Breast epithelium (tissue), 4 donors: ENCODE data around the gene LCN6. TPM values are rescaled to one million over a fixed set of nuclear protein-coding genes. Genes with fewer than 3 reads are reported as not detected.

ENCODE experiments used
- DNase-seq, 2 donors: peaks; one replicate each; pipeline ENCODE4 v3.0.0-alpha.2; 2019; ENCODE audit warnings: low spot score in 2 of 2
- H3K27ac ChIP-seq, 2 donors: fragments of 200-600 bp; sonication (generic) in 1 of 2; one replicate each; pipeline ENCODE4 v1.5.1; 2016 to 2019; ENCODE audit warnings: mild to moderate bottlenecking in 1 of 2
- H3K27me3 ChIP-seq, 2 donors: fragments of 200-600 bp; sonication (generic) in 1 of 2; one replicate each; pipeline versions ENCODE4 v1.5.1 to v1.6.0; 2017 to 2019; ENCODE audit warnings: control low read depth in 1 of 2, mild to moderate bottlenecking in 1 of 2
- H3K36me3 ChIP-seq: fragments of 200-600 bp; one replicate; pipeline ENCODE4 v1.5.1; 2019
- H3K4me1 ChIP-seq, 2 donors: fragments of 200-600 bp; sonication (generic); one replicate each; pipeline ENCODE4 v1.5.1; 2016 to 2019; ENCODE audit warnings: control low read depth in 1 of 2
- H3K4me3 ChIP-seq, 3 donors: fragments of 200-600 bp; sonication (generic); 1 replicate in 2 of 3; 2 replicates in 1 of 3; pipeline ENCODE4 v1.5.1; 2016 to 2019; ENCODE audit warnings: mild to moderate bottlenecking in 3 of 3, moderate library complexity in 2 of 3
- H3K9me3 ChIP-seq, 2 donors: fragments of 200-600 bp; sonication (generic) in 1 of 2; one replicate each; pipeline ENCODE4 v1.5.1; 2016 to 2019; ENCODE audit warnings: control low read depth in 1 of 2
- CTCF ChIP-seq, 3 donors: fragments of 450-650 bp; IDR thresholded peaks; one replicate each; pipeline ENCODE4 v1.5.1; 2016 to 2017; ENCODE audit warnings: antibody characterized with exemption in 3 of 3, mild to moderate bottlenecking in 3 of 3, moderate library complexity in 3 of 3
- POLR2A ChIP-seq: fragments of 450-650 bp; IDR thresholded peaks from one replicate; pipeline ENCODE4 v1.6.1; 2016; ENCODE audit warnings: antibody characterized with exemption, mild to moderate bottlenecking, moderate library complexity
- POLR2AphosphoS5 ChIP-seq, 3 donors: sonication (generic); formaldehyde crosslinking; IDR thresholded peaks; one replicate each; pipeline ENCODE4 v1.6.1; 2017; ENCODE audit warnings: antibody characterized with exemption in 3 of 3
- intact Hi-C: fragments of 100-400 bp; cut with DNase I; formaldehyde crosslinking; loops from one replicate; pipeline ENCODE4 v1.15.1; 2023; ENCODE audit warnings: low total_unique reads
- total RNA-seq, 3 donors: library from RNA; depleted of rRNA; stranded (reverse); fragments of >200 nt; gene quantifications; one replicate each; pipeline ENCODE4 v1.1.0, GENCODE V29; 2016

Gene LCN6
- total RNA-seq, 3 donors from 2014 or later, result 4.1 to 12.2 (median 9.5) TPM

GRCh38 chr9:136776947-136777346 is 28.6 kb upstream of the LCN6 start:
- no peak overlapping the region for H3K27ac ChIP-seq
- no peaks in the 10 kb centered on the region for H3K36me3 ChIP-seq
- no peaks in the 10 kb centered on the region for H3K4me1 ChIP-seq
- peaks cover 7 to 13% of the 10 kb centered on the region in 2 donors for H3K9me3 ChIP-seq
- H3K27me3 ChIP-seq, result no peaks in the 10 kb centered on the region
- DNase-seq, result no peak
- no peak for TF ChIP-seq POLR2A
- no peak for TF ChIP-seq CTCF (IDR thresholded peaks at IDR 0.05)
- TF ChIP-seq POLR2AphosphoS5 (IDR thresholded peaks at IDR 0.05), result no peak
- no peak overlapping the region for H3K4me3 ChIP-seq
- intact Hi-C loops, result no loop called here

- intact Hi-C loops, result no loop called here
- Histone ChIP-seq H3K27me3 (no peaks in the 10 kb centered on the region), H3K4me1 (no peaks in the 10 kb centered on the region), H3K4me3 (no peak overlapping the region), H3K9me3 (peaks cover 7 to 13% of the 10 kb centered on the region in 2 donors), H3K36me3 (no peaks in the 10 kb centered on the region), H3K27ac (no peak overlapping the region)
- no peak for TF ChIP-seq CTCF (IDR thresholded peaks at IDR 0.05)
- TF ChIP-seq POLR2AphosphoS5 (IDR thresholded peaks at IDR 0.05), result no peak
- no peak for TF ChIP-seq POLR2A
- no peak for DNase-seq
Measured at GRCh38 chr9:136775191-136775590, 26.9 kb upstream of the LCN6 start.

GRCh38 chr9:136774416-136775045 is 26.2 kb upstream of the LCN6 start:
- no peak overlapping the region for H3K27ac ChIP-seq
- H3K9me3 ChIP-seq, result peaks cover 7 to 13% of the 10 kb centered on the region in 2 donors
- H3K4me3 ChIP-seq, result no peak overlapping the region
- H3K36me3 ChIP-seq, result no peaks in the 10 kb centered on the region
- no peaks in the 10 kb centered on the region for H3K4me1 ChIP-seq
- TF ChIP-seq POLR2AphosphoS5 (IDR thresholded peaks at IDR 0.05) (no peak), POLR2A (no peak), CTCF (IDR thresholded peaks at IDR 0.05) (no peak)
- intact Hi-C loops, result no loop called here
- H3K27me3 ChIP-seq, result no peaks in the 10 kb centered on the region
- no peak for DNase-seq

- Histone ChIP-seq H3K27me3 (no peaks in the 10 kb centered on the region), H3K9me3 (peaks cover 7 to 13% of the 10 kb centered on the region in 2 donors), H3K4me1 (no peaks in the 10 kb centered on the region), H3K27ac (no peak overlapping the region), H3K4me3 (no peak overlapping the region), H3K36me3 (no peaks in the 10 kb centered on the region)
- intact Hi-C loops, result no loop called here
- TF ChIP-seq CTCF (IDR thresholded peaks at IDR 0.05) (no peak), POLR2A (no peak), POLR2AphosphoS5 (IDR thresholded peaks at IDR 0.05) (no peak)
- no peak for DNase-seq
Measured at GRCh38 chr9:136773386-136774044, 25.2 kb upstream of the LCN6 start.

- no peak overlapping the region for H3K4me3 ChIP-seq
- TF ChIP-seq POLR2AphosphoS5 (IDR thresholded peaks at IDR 0.05) (no peak), CTCF (IDR thresholded peaks at IDR 0.05) (no peak), POLR2A (no peak)
Measured at GRCh38 chr9:136771907-136772415, 23.6 kb upstream of the LCN6 start.

More at GRCh38 chr9:136771907-136772415, 23.6 kb upstream of the LCN6 start:
- DNase-seq, result no peak
- peaks cover 7 to 13% of the 10 kb centered on the region in 2 donors for H3K9me3 ChIP-seq
- intact Hi-C loops, result no loop called here
- no peaks in the 10 kb centered on the region for H3K36me3 ChIP-seq
- no peak overlapping the region for H3K27ac ChIP-seq
- no peaks in the 10 kb centered on the region for H3K4me1 ChIP-seq
- peaks cover 0 to 12% of the 10 kb centered on the region in 2 donors for H3K27me3 ChIP-seq
